IMR-90 (cell line): Measurements from ENCODE around the gene ANKRD40CL. TPM values are rescaled to one million over a fixed set of nuclear protein-coding genes. Genes with fewer than 3 reads are reported as not detected.

ENCODE experiments used
- ATAC-seq: fragments of 200-7000 bp; cut with Tn5 transposase; 2 replicates; pipeline ENCODE4 v1.9.1; 2020; ENCODE audit warnings: low read depth, mild to moderate bottlenecking, moderate library complexity
- BruUV-seq: library from RNA; stranded (reverse); fragments of 400-500 nt; replicated peaks from 2 replicates; lab custom pipeline; 2021; lab: Mats Ljungman, UMichigan
- CTCF ChIA-PET: fragments of 300-600 bp; formaldehyde crosslinking; extraction: SDS; loops from one replicate; lab custom pipeline; 2021; ENCODE audit warnings: antibody characterized with exemption; lab: Yijun Ruan, JAX
- POLR2A ChIA-PET: fragments of 300-600 bp; sonication (Branson Sonifier 250); formaldehyde crosslinking; loops from one replicate; lab custom pipeline; 2022; ENCODE audit warnings: antibody characterized with exemption; ENCODE audit not compliant: unreplicated experiment; lab: Charles Lee
- DNase-seq: peaks from one replicate; pipeline ENCODE4 v3.0.0; 2013
- H2AFZ ChIP-seq: replicated peaks from 2 replicates; pipeline ENCODE3; 2013; ENCODE audit warnings: low read length, mild to moderate bottlenecking; ENCODE audit not compliant: poor library complexity
- H2AK5ac ChIP-seq: 2 replicates; pipeline ENCODE4 v1.6.1; 2013; ENCODE audit warnings: low read depth, low read length, inconsistent platforms
- H2AK9ac ChIP-seq: replicated peaks from 2 replicates; pipeline ENCODE3; 2013; ENCODE audit warnings: mild to moderate bottlenecking, low read depth, low read length, moderate library complexity; ENCODE audit not compliant: poor library complexity
- H2BK120ac ChIP-seq: 2 replicates; pipeline ENCODE4 v1.6.1; 2013; ENCODE audit warnings: low read depth, low read length, inconsistent platforms
- H2BK15ac ChIP-seq: 3 replicates; pipeline ENCODE4 v1.6.1; 2013; ENCODE audit warnings: low read depth, low read length, inconsistent platforms
- H2BK20ac ChIP-seq: 2 replicates; pipeline ENCODE4 v1.6.1; 2013; ENCODE audit warnings: low read depth, mild to moderate bottlenecking, inconsistent platforms, low read length, moderate library complexity
- H2BK5ac ChIP-seq: 2 replicates; pipeline ENCODE4 v1.6.1; 2013; ENCODE audit warnings: mild to moderate bottlenecking, low read depth, low read length, inconsistent platforms; ENCODE audit not compliant: poor library complexity, severe bottlenecking
- H3K14ac ChIP-seq: replicated peaks from 2 replicates; pipeline ENCODE4 v1.6.1; 2013; ENCODE audit warnings: low read depth, low read length, inconsistent platforms
- H3K18ac ChIP-seq: 2 replicates; pipeline ENCODE4 v1.6.1; 2013; ENCODE audit warnings: low read depth, low read length, control low read depth
- H3K23ac ChIP-seq: 2 replicates; pipeline ENCODE4 v1.6.1; 2013; ENCODE audit warnings: low read depth, low read length, inconsistent platforms
- H3K27ac ChIP-seq: 2 replicates; pipeline ENCODE4 v1.5.1; 2013; ENCODE audit warnings: mild to moderate bottlenecking, control low read depth, low read length; ENCODE audit not compliant: insufficient read depth
- H3K27me3 ChIP-seq: 2 replicates; pipeline ENCODE4 v1.6.1; 2013; ENCODE audit warnings: low read length; ENCODE audit not compliant: control insufficient read depth, insufficient read depth
- H3K36me3 ChIP-seq: 2 replicates; pipeline ENCODE4 v1.6.1; 2013; ENCODE audit warnings: low read length, mixed read lengths; ENCODE audit not compliant: control insufficient read depth, insufficient read depth
- H3K4ac ChIP-seq: 2 replicates; pipeline ENCODE4 v1.6.1; 2013; ENCODE audit warnings: low read depth, low read length, inconsistent platforms
- H3K4me1 ChIP-seq: 2 replicates; pipeline ENCODE4 v1.6.1; 2013; ENCODE audit warnings: low read length, mixed read lengths; ENCODE audit not compliant: control insufficient read depth, insufficient read depth
- H3K4me2 ChIP-seq: 2 replicates; pipeline ENCODE4 v1.6.1; 2013; ENCODE audit warnings: low read depth, mild to moderate bottlenecking, control low read depth, low read length, moderate library complexity
- H3K4me3 ChIP-seq: 2 replicates; pipeline ENCODE4 v1.5.1; 2013; ENCODE audit warnings: low read depth, mild to moderate bottlenecking, control low read depth, low read length, moderate library complexity; ENCODE audit not compliant: insufficient read depth
- H3K56ac ChIP-seq: 2 replicates; pipeline ENCODE4 v1.6.1; 2013; ENCODE audit warnings: low read length, inconsistent platforms; ENCODE audit not compliant: insufficient read depth; ENCODE audit errors: extremely low read depth
- H3K79me1 ChIP-seq, 2 experiments: 2 replicates each; pipeline ENCODE4 v1.6.1; 2013; ENCODE audit warnings: low read length in 2 of 2, inconsistent platforms in 1 of 2, low read depth in 1 of 2
- H3K9ac ChIP-seq: 2 replicates; pipeline ENCODE4 v1.6.1; 2013; ENCODE audit warnings: low read depth, low read length, control low read depth
- H3K9me1 ChIP-seq: 2 replicates; pipeline ENCODE4 v1.6.1; 2013; ENCODE audit warnings: low read length, inconsistent platforms; ENCODE audit not compliant: insufficient read depth
- H3K9me3 ChIP-seq: 2 replicates; pipeline ENCODE4 v1.6.1; 2013; ENCODE audit warnings: low read length; ENCODE audit not compliant: control insufficient read depth, insufficient read depth
- H4K20me1 ChIP-seq: 2 replicates; pipeline ENCODE4 v1.6.1; 2013; ENCODE audit warnings: low read length, inconsistent platforms; ENCODE audit not compliant: insufficient read depth
- H4K5ac ChIP-seq: 2 replicates; pipeline ENCODE4 v1.6.1; 2013; ENCODE audit warnings: mild to moderate bottlenecking, low read depth, low read length, control low read depth
- H4K8ac ChIP-seq, 2 experiments: 2 replicates each; pipeline ENCODE4 v1.6.1; 2013; ENCODE audit warnings: low read depth in 2 of 2, low read length in 2 of 2, control low read depth in 1 of 2, inconsistent platforms in 1 of 2
- H4K91ac ChIP-seq: 2 replicates; pipeline ENCODE4 v1.6.1; 2013; ENCODE audit warnings: low read depth, low read length, inconsistent platforms; ENCODE audit not compliant: insufficient read depth
- BHLHE40 ChIP-seq: fragments of 150-350 bp; IDR thresholded peaks from 2 replicates; pipeline ENCODE4 v1.6.1; 2016; ENCODE audit warnings: mild to moderate bottlenecking, low read depth, low read length
- CEBPB ChIP-seq: IDR thresholded peaks from 2 replicates; pipeline ENCODE4 v1.6.1; 2012; ENCODE audit warnings: low read depth, low read length, improper control_type of control experiment
- CHD1 ChIP-seq: IDR thresholded peaks from 2 replicates; pipeline ENCODE4 v1.6.1; 2012; ENCODE audit warnings: low read depth, low read length, improper control_type of control experiment
- ELK1 ChIP-seq: fragments of 150-350 bp; IDR thresholded peaks from 2 replicates; pipeline ENCODE4 v1.6.1; 2016; ENCODE audit warnings: low read depth, mild to moderate bottlenecking, low read length, moderate library complexity, borderline replicate concordance
- FOS ChIP-seq: fragments of 150-350 bp; IDR thresholded peaks from 2 replicates; pipeline ENCODE4 v1.6.1; 2016; ENCODE audit warnings: low read depth, low read length
- MAFK ChIP-seq: IDR thresholded peaks from 2 replicates; pipeline ENCODE4 v1.6.1; 2012; ENCODE audit warnings: low read depth, low read length, improper control_type of control experiment
- MAZ ChIP-seq: IDR thresholded peaks from 2 replicates; pipeline ENCODE4 v1.6.1; 2012; ENCODE audit warnings: low read depth, mild to moderate bottlenecking, low read length, improper control_type of control experiment, moderate library complexity, borderline replicate concordance
- MXI1 ChIP-seq: IDR thresholded peaks from 2 replicates; pipeline ENCODE4 v1.6.1; 2012; ENCODE audit warnings: low read depth, mild to moderate bottlenecking, low read length, moderate library complexity, borderline replicate concordance
- NFE2L2 ChIP-seq: fragments of 150-350 bp; IDR thresholded peaks from 2 replicates; pipeline ENCODE4 v1.6.1; 2016; ENCODE audit warnings: low read depth, mild to moderate bottlenecking, low read length
- POLR2A ChIP-seq: IDR thresholded peaks from 2 replicates; pipeline ENCODE4 v1.6.1; 2012; ENCODE audit warnings: mild to moderate bottlenecking, low read depth, low read length
- RAD21 ChIP-seq: IDR thresholded peaks from 2 replicates; pipeline ENCODE4 v1.6.1; 2012; ENCODE audit warnings: low read length, improper control_type of control experiment
- RCOR1 ChIP-seq: IDR thresholded peaks from 2 replicates; pipeline ENCODE4 v1.6.1; 2012; ENCODE audit warnings: mild to moderate bottlenecking, low read length, improper control_type of control experiment; ENCODE audit not compliant: insufficient replicate concordance
- RFX5 ChIP-seq: IDR thresholded peaks from 2 replicates; pipeline ENCODE4 v1.8.0; 2012; ENCODE audit warnings: low read depth, mild to moderate bottlenecking, low read length, moderate library complexity
- SMC3 ChIP-seq: fragments of 150-350 bp; IDR thresholded peaks from 2 replicates; pipeline ENCODE4 v1.6.1; 2016; ENCODE audit warnings: low read depth, mild to moderate bottlenecking, antibody characterized with exemption, low read length, moderate library complexity
- USF2 ChIP-seq: fragments of 150-350 bp; IDR thresholded peaks from 2 replicates; pipeline ENCODE4 v1.6.1; 2017; ENCODE audit warnings: mild to moderate bottlenecking, antibody characterized with exemption, low read length, low read depth
- WGBS, 2 experiments: methylation state at CpG; one replicate each; pipeline versions ENCODE4 v1.1.5 to v1.1.7; 2013; ENCODE audit warnings: missing lambda C conversion rate in 2 of 2; ENCODE audit not compliant: insufficient read length in 1 of 2; ENCODE audit errors: extremely low coverage in 2 of 2; 5-methylcytosine and 5-hydroxymethylcytosine counted together
- dilution Hi-C: fragments of 300-500 bp; cut with HindIII; formaldehyde crosslinking; loops from one replicate; pipeline ENCODE4 v1.14.3; 2018; ENCODE audit warnings: low sequenced_read_pairs; ENCODE audit not compliant: unreplicated experiment
- in situ Hi-C: fragments of 300-500 bp; cut with MboI; formaldehyde crosslinking; loops from 3 replicates; pipeline ENCODE4 v1.14.3; 2019; ENCODE audit warnings: low sequenced_read_pairs, inconsistent platforms, mixed read lengths
- intact Hi-C: fragments of 100-400 bp; cut with micrococcal nuclease; formaldehyde crosslinking; loops from 2 replicates; pipeline ENCODE4 v1.10.0; 2022
- polyA plus RNA-seq, 3 experiments: library from polyadenylated mRNA; depleted of rRNA; stranded (reverse); fragments of >200 nt; gene quantifications; 2 replicates each; pipeline ENCODE4 v1.2.3, GENCODE V29; 2012; ENCODE audit warnings: low replicate concordance in 1 of 3
- total RNA-seq: library from RNA; depleted of rRNA; stranded (reverse); fragments of >200 nt; gene quantifications from 2 replicates; pipeline ENCODE4 v1.2.3, GENCODE V29; 2012
- TF ChIP-seq, protein P1 (sequence below): conservative IDR thresholded peaks from 2 replicates; pipeline ENCODE4 v1.5.1; 2012; ENCODE audit warnings: mild to moderate bottlenecking, low read depth, low read length, improper control_type of control experiment

The ANKRD40CL gene
- total and polyA plus RNA-seq, 2 of the 4 experiments (the other 2 are of a cell fraction), result not detected

GRCh38 chr17:50715471-50715870 lies 51.8 kb downstream of the ANKRD40CL start:
- BruUV-seq, result no TSS peak
- WGBS, 2 experiments, result no CpG with 5 or more reads among the region's 3 CpGs
- in situ Hi-C loops, result no loop called here
- no peak overlapping the region for H3K56ac ChIP-seq
- H3K9ac ChIP-seq, result no peak overlapping the region
- H3K27me3 ChIP-seq, result 0 out of 2 replicates have a peak, but pooled peaks cover 1% of the 10 kb centered on the region
- H3K36me3 ChIP-seq, result no peaks in the 10 kb centered on the region
- H3K4me1 ChIP-seq, result no peaks in the 10 kb centered on the region
- POLR2A ChIA-PET, result no interaction called here
- H4K91ac ChIP-seq, result no peak overlapping the region
- no peaks in the 10 kb centered on the region for H3K9me1 ChIP-seq
- H2AK9ac ChIP-seq, result no peak overlapping the region
- H3K79me1 ChIP-seq, result peaks cover 0 to 5% of the 10 kb centered on the region in 2 experiments; a peak in 2 of 4 replicates
- no peak overlapping the region for H3K4me2 ChIP-seq
- DNase-seq, result no peak
- CTCF ChIA-PET, result no interaction called here
- dilution Hi-C loops, result no loop called here
- H4K8ac ChIP-seq, result no peak overlapping the region
- no peak overlapping the region for H2BK15ac ChIP-seq
- no peak for ATAC-seq
- no peak overlapping the region for H3K4me3 ChIP-seq
- no peak overlapping the region for H3K23ac ChIP-seq
- H3K14ac ChIP-seq, result no peak overlapping the region
- no peak overlapping the region for H2AK5ac ChIP-seq
- H3K27ac ChIP-seq, result no peak overlapping the region
- H4K5ac ChIP-seq, result no peak overlapping the region
- no peak overlapping the region for H2BK20ac ChIP-seq
- H2AFZ ChIP-seq, result no peak overlapping the region
- H2BK5ac ChIP-seq, result no peak overlapping the region
- TF ChIP-seq MAFK (no peak), MXI1 (no peak), NFE2L2 (no peak), RCOR1 (no peak), POLR2A (no peak), CEBPB (no peak), BHLHE40 (no peak), SMC3 (no peak), RFX5 (no peak), USF2 (no peak), MAZ (no peak), CHD1 (no peak), FOS (no peak), RAD21 (no peak), ELK1 (no peak)
- TF ChIP-seq, protein P1, sequence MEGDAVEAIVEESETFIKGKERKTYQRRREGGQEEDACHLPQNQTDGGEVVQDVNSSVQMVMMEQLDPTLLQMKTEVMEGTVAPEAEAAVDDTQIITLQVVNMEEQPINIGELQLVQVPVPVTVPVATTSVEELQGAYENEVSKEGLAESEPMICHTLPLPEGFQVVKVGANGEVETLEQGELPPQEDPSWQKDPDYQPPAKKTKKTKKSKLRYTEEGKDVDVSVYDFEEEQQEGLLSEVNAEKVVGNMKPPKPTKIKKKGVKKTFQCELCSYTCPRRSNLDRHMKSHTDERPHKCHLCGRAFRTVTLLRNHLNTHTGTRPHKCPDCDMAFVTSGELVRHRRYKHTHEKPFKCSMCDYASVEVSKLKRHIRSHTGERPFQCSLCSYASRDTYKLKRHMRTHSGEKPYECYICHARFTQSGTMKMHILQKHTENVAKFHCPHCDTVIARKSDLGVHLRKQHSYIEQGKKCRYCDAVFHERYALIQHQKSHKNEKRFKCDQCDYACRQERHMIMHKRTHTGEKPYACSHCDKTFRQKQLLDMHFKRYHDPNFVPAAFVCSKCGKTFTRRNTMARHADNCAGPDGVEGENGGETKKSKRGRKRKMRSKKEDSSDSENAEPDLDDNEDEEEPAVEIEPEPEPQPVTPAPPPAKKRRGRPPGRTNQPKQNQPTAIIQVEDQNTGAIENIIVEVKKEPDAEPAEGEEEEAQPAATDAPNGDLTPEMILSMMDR, result no peak
- H3K9me3 ChIP-seq, result no peaks in the 10 kb centered on the region
- no peak overlapping the region for H3K18ac ChIP-seq
- intact Hi-C loops, result no loop called here
- H4K20me1 ChIP-seq, result peaks cover 10% of the 10 kb centered on the region; the same call in 1 of the 2 replicates
- H2BK120ac ChIP-seq, result no peak overlapping the region
- H3K4ac ChIP-seq, result no peak overlapping the region
